Activated T-cell treated with anti-CD3 and anti-CD28 coated beads, Interleukin-2, amount 50 U/mL, for 4 hours (primary cell): Measurements from ENCODE around the gene DOK5. TPM values are rescaled to one million over a fixed set of nuclear protein-coding genes. Genes with fewer than 3 reads are reported as not detected.

Experiments used
- ATAC-seq, 2 donors: fragments of 200-7000 bp; cut with Tn5 transposase; one replicate each; pipeline ENCODE4 v1.10.0; 2021
- DNase-seq: peaks from one replicate; pipeline ENCODE4 v3.0.0-alpha.2; 2020
- H3K27me3 Mint-ChIP-seq: one replicate; pipeline ENCODE4 v1.8.0; 2021; ENCODE audit warnings: low read depth, mixed read lengths
- H3K36me3 Mint-ChIP-seq: one replicate; pipeline ENCODE4 v1.8.0; 2022; ENCODE audit warnings: mixed read lengths; ENCODE audit not compliant: insufficient read depth
- H3K4me1 Mint-ChIP-seq: one replicate; pipeline ENCODE4 v1.8.0; 2021; ENCODE audit warnings: low read depth, mixed read lengths
- H3K4me3 Mint-ChIP-seq: one replicate; pipeline ENCODE4 v1.8.0; 2021; ENCODE audit warnings: mild to moderate bottlenecking, moderate library complexity, mixed read lengths
- H3K9me3 Mint-ChIP-seq: one replicate; pipeline ENCODE4 v1.8.0; 2021; ENCODE audit warnings: mixed read lengths
- total RNA-seq, 3 donors: library from RNA; stranded (reverse); gene quantifications; one replicate each; pipeline ENCODE4 v1.2.1, GENCODE V29; 2021

Gene DOK5
- total RNA-seq, 3 donors from 2014 or later, result 0.79 to 1.6 (median 1.3) TPM

GRCh38 chr20:54458219-54458618 is 17.2 kb upstream of the DOK5 start:
- peaks cover 2% of the 10 kb centered on the region for H3K27me3 Mint-ChIP-seq
- H3K36me3 Mint-ChIP-seq, result no peaks in the 10 kb centered on the region
- H3K9me3 Mint-ChIP-seq, result no peaks in the 10 kb centered on the region
- H3K4me1 Mint-ChIP-seq, result no peaks in the 10 kb centered on the region
- H3K4me3 Mint-ChIP-seq, result no peak overlapping the region
- no peak for ATAC-seq
- DNase-seq, result no peak

- no peaks in the 10 kb centered on the region for H3K36me3 Mint-ChIP-seq
- H3K4me3 Mint-ChIP-seq, result no peak overlapping the region
- DNase-seq (no peak), ATAC-seq (no peak)
- H3K27me3 Mint-ChIP-seq, result peaks cover 2% of the 10 kb centered on the region
- H3K9me3 Mint-ChIP-seq, result no peaks in the 10 kb centered on the region
- H3K4me1 Mint-ChIP-seq, result no peaks in the 10 kb centered on the region
These were observed 16.1 kb upstream of the DOK5 start for GRCh38 chr20:54459279-54459678.

- no peak for ATAC-seq
- Mint-ChIP-seq H3K4me1 (no peaks in the 10 kb centered on the region), H3K36me3 (no peaks in the 10 kb centered on the region), H3K9me3 (no peaks in the 10 kb centered on the region), H3K4me3 (no peak overlapping the region), H3K27me3 (no peaks in the 10 kb centered on the region)
- no peak for DNase-seq
These were observed 11.4 kb upstream of the DOK5 start for GRCh38 chr20:54464003-54464402.

GRCh38 chr20:54466127-54466526 is 9.3 kb upstream of the DOK5 start:
- Mint-ChIP-seq H3K27me3 (no peaks in the 10 kb centered on the region), H3K36me3 (no peaks in the 10 kb centered on the region), H3K4me1 (no peaks in the 10 kb centered on the region), H3K9me3 (no peaks in the 10 kb centered on the region), H3K4me3 (no peak overlapping the region)
- DNase-seq, result no peak
- no peak for ATAC-seq

GRCh38 chr20:54467622-54468021 is 7.8 kb upstream of the DOK5 start:
- no peak for DNase-seq
- Mint-ChIP-seq H3K9me3 (no peaks in the 10 kb centered on the region), H3K27me3 (no peaks in the 10 kb centered on the region), H3K4me3 (no peak overlapping the region), H3K36me3 (no peaks in the 10 kb centered on the region), H3K4me1 (no peaks in the 10 kb centered on the region)
- no peak for ATAC-seq

- no peak overlapping the region for H3K4me3 Mint-ChIP-seq
- no peaks in the 10 kb centered on the region for H3K4me1 Mint-ChIP-seq
- H3K27me3 Mint-ChIP-seq, result no peaks in the 10 kb centered on the region
- DNase-seq (no peak), ATAC-seq (no peak)
- no peaks in the 10 kb centered on the region for H3K36me3 Mint-ChIP-seq
- no peaks in the 10 kb centered on the region for H3K9me3 Mint-ChIP-seq
These were observed 7.3 kb upstream of the DOK5 start for GRCh38 chr20:54468082-54468481.

- DNase-seq, result no peak
- Mint-ChIP-seq H3K4me3 (no peak overlapping the region), H3K27me3 (peaks cover 10% of the 10 kb centered on the region), H3K9me3 (no peaks in the 10 kb centered on the region), H3K36me3 (no peaks in the 10 kb centered on the region), H3K4me1 (no peaks in the 10 kb centered on the region)
- ATAC-seq, result no peak
These were observed 6.1 kb upstream of the DOK5 start for GRCh38 chr20:54469293-54469692.

GRCh38 chr20:54469952-54470351 is 5.4 kb upstream of the DOK5 start:
- Mint-ChIP-seq H3K27me3 (peaks cover 17% of the 10 kb centered on the region), H3K36me3 (no peaks in the 10 kb centered on the region), H3K4me1 (no peaks in the 10 kb centered on the region), H3K4me3 (no peak overlapping the region), H3K9me3 (no peaks in the 10 kb centered on the region)
- ATAC-seq (no peak), DNase-seq (no peak)

- ATAC-seq (no peak), DNase-seq (no peak)
- peaks cover 19% of the 10 kb centered on the region for H3K27me3 Mint-ChIP-seq
- H3K4me3 Mint-ChIP-seq, result no peak overlapping the region
- no peaks in the 10 kb centered on the region for H3K36me3 Mint-ChIP-seq
- no peaks in the 10 kb centered on the region for H3K4me1 Mint-ChIP-seq
- H3K9me3 Mint-ChIP-seq, result no peaks in the 10 kb centered on the region
These were observed 4.7 kb upstream of the DOK5 start for GRCh38 chr20:54470697-54471096.

GRCh38 chr20:54472607-54473006 is 2.8 kb upstream of the DOK5 start:
- DNase-seq (no peak), ATAC-seq (no peak)
- H3K4me3 Mint-ChIP-seq, result no peak overlapping the region
- no peaks in the 10 kb centered on the region for H3K4me1 Mint-ChIP-seq
- H3K9me3 Mint-ChIP-seq, result no peaks in the 10 kb centered on the region
- peaks cover 38% of the 10 kb centered on the region for H3K27me3 Mint-ChIP-seq
- no peaks in the 10 kb centered on the region for H3K36me3 Mint-ChIP-seq

GRCh38 chr20:54473340-54473739 is 2.1 kb upstream of the DOK5 start:
- ATAC-seq, result no peak
- Mint-ChIP-seq H3K4me1 (no peaks in the 10 kb centered on the region), H3K27me3 (peaks cover 42% of the 10 kb centered on the region), H3K9me3 (no peaks in the 10 kb centered on the region), H3K36me3 (no peaks in the 10 kb centered on the region), H3K4me3 (no peak overlapping the region)
- no peak for DNase-seq

GRCh38 chr20:54474046-54474445 is 1.3 kb upstream of the DOK5 start:
- no peaks in the 10 kb centered on the region for H3K36me3 Mint-ChIP-seq
- peaks cover 42% of the 10 kb centered on the region for H3K27me3 Mint-ChIP-seq
- ATAC-seq, result no peak
- H3K9me3 Mint-ChIP-seq, result no peaks in the 10 kb centered on the region
- H3K4me1 Mint-ChIP-seq, result no peaks in the 10 kb centered on the region
- H3K4me3 Mint-ChIP-seq, result no peak overlapping the region
- no peak for DNase-seq

- Mint-ChIP-seq H3K27me3 (peaks cover 48% of the 10 kb centered on the region), H3K4me3 (no peak overlapping the region), H3K9me3 (no peaks in the 10 kb centered on the region), H3K4me1 (no peaks in the 10 kb centered on the region), H3K36me3 (no peaks in the 10 kb centered on the region)
- DNase-seq, result no peak
- ATAC-seq, result no peak
These were observed 527 bp upstream of the DOK5 start for GRCh38 chr20:54474866-54475265.

GRCh38 chr20:54476169-54477009 is 996 bp downstream of the DOK5 start:
- Mint-ChIP-seq H3K27me3 (peaks cover 54% of the 10 kb centered on the region), H3K36me3 (no peaks in the 10 kb centered on the region), H3K4me3 (no peak overlapping the region), H3K9me3 (no peaks in the 10 kb centered on the region), H3K4me1 (no peaks in the 10 kb centered on the region)
- ATAC-seq (no peak), DNase-seq (no peak)

GRCh38 chr20:54477191-54477955 is 2.0 kb downstream of the DOK5 start:
- DNase-seq (no peak), ATAC-seq (no peak)
- no peaks in the 10 kb centered on the region for H3K9me3 Mint-ChIP-seq
- no peaks in the 10 kb centered on the region for H3K36me3 Mint-ChIP-seq
- no peak overlapping the region for H3K4me3 Mint-ChIP-seq
- H3K27me3 Mint-ChIP-seq, result peaks cover 55% of the 10 kb centered on the region
- H3K4me1 Mint-ChIP-seq, result no peaks in the 10 kb centered on the region
